Thoracic aorta (tissue), 2 donors: ENCODE data around the gene MYOD1. TPM values are rescaled to one million over a fixed set of nuclear protein-coding genes. Genes with fewer than 3 reads are reported as not detected.

Experiments
- ATAC-seq: fragments of 150-250 bp; one replicate; pipeline ENCODE4 v1.8.0; 2017; ENCODE audit warnings: low read depth; ENCODE audit not compliant: insufficient number of reproducible peaks, low FRiP score
- DNase-seq: peaks from one replicate; pipeline ENCODE4 v3.0.0-alpha.2; 2020; ENCODE audit warnings: low spot score
- H3K27ac ChIP-seq, 2 donors: fragments of 200-600 bp; sonication (generic); 1 replicate in 1 of 2; 2 replicates in 1 of 2; pipeline ENCODE4 v1.5.1; 2016; ENCODE audit warnings: mild to moderate bottlenecking in 2 of 2, moderate library complexity in 2 of 2
- H3K27me3 ChIP-seq: fragments of 200-600 bp; sonication (generic); replicated peaks from 2 replicates; pipeline ENCODE4 v1.6.0; 2016; ENCODE audit warnings: mild to moderate bottlenecking; ENCODE audit not compliant: insufficient read depth
- H3K36me3 ChIP-seq: fragments of 200-600 bp; sonication (generic); one replicate; pipeline ENCODE4 v1.5.1; 2016
- H3K4me1 ChIP-seq, 2 donors: fragments of 200-600 bp; sonication (generic); 1 replicate in 1 of 2; 2 replicates in 1 of 2; pipeline versions ENCODE4 v1.5.1 to v1.6.0; 2016; ENCODE audit warnings: low read depth in 2 of 2, mild to moderate bottlenecking in 1 of 2; ENCODE audit not compliant: control insufficient read depth in 1 of 2
- H3K4me3 ChIP-seq: fragments of 200-600 bp; sonication (generic); 2 replicates; pipeline ENCODE4 v1.5.1; 2016; ENCODE audit warnings: mild to moderate bottlenecking
- H3K9me3 ChIP-seq: fragments of 200-600 bp; sonication (generic); 2 replicates; pipeline ENCODE4 v1.5.1; 2016
- CTCF ChIP-seq: fragments of 200-600 bp; sonication (generic); IDR thresholded peaks from one replicate; pipeline ENCODE4 v1.5.1; 2019; ENCODE audit warnings: antibody characterized with exemption
- total RNA-seq, 2 donors: library from RNA; depleted of rRNA; stranded (reverse); fragments of >200 nt; gene quantifications; one replicate each; pipeline versions ENCODE4 v1.1.0 to v1.2.3, GENCODE V29; 2016

MYOD1 gene
- total RNA-seq, 2 donors from 2014 or later: not detected

DNA sequence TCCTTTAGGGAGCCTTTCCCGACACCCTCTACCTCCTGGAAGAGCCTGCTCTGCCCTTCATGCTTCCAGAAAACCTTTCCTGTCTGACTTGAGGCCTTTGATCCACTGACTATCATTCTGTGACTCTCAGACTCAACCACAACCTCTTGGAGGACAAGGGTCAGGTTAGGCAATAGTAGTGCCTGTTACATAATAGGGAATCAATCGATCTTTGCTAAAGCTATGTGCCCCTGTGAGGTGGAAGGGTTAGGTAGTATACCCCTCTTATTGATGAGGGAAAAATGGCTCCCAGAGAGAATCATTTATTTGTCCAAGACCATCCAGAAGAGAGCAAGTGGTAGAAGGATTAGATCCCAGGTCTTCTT is 31.4 kb downstream of the MYOD1 start:
- Histone ChIP-seq H3K9me3 (no peaks in the 10 kb centered on the region), H3K4me1 (no peaks in the 10 kb centered on the region), H3K27ac (no peak overlapping the region), H3K27me3 (no peaks in the 10 kb centered on the region), H3K36me3 (no peaks in the 10 kb centered on the region), H3K4me3 (no peak overlapping the region)
- no peak for ATAC-seq
- no peak for DNase-seq
- TF ChIP-seq CTCF: no peak

DNA sequence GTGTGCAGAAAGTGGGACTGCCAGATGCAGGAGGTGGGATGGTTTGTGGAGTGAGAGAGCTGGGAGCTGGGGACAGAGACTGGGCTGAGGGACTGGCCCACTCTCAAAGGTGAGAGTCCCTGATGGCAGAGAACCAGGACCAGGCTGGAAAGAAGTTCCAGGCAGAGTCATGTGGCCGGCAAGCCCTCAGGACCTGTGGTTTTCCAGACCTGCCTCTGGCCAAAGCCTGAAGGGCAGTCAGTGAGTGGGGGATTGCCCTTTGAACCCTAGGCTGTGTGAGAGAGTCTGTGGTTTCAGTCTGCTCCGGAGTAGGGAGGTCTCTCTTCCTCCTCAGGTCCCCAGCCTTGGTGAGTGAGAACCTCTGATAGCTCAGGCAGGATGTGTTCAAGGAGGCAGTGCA is 32.2 kb downstream of the MYOD1 start:
- ATAC-seq (no peak), DNase-seq (no peak)
- H3K9me3 ChIP-seq: no peaks in the 10 kb centered on the region
- H3K27ac ChIP-seq: no peak overlapping the region
- TF ChIP-seq CTCF: no peak
- H3K4me1 ChIP-seq: no peaks in the 10 kb centered on the region
- H3K27me3 ChIP-seq: no peaks in the 10 kb centered on the region
- H3K4me3 ChIP-seq: no peak overlapping the region
- H3K36me3 ChIP-seq: no peaks in the 10 kb centered on the region

DNA sequence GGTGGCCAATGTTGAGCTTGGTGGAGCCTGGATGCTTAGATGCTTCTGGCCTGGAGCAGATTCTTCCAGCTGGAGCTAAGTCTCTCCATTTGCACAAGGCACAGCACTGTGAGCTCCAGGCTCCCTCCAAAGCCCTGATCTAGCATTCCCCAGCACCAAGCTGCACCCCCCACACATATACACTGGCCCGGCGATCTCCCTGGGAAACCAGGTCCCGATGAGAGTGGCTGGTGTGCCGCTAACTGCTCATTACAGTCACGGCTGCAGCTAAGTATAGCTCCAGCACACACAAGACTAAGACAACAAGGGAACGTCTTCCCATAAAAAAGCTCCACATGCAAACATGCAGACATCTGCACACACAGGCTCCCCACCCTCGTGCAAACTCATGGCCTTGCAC is 32.8 kb downstream of the MYOD1 start:
- Histone ChIP-seq H3K4me3 (no peak overlapping the region), H3K4me1 (no peaks in the 10 kb centered on the region), H3K27ac (no peak overlapping the region), H3K36me3 (no peaks in the 10 kb centered on the region), H3K27me3 (no peaks in the 10 kb centered on the region), H3K9me3 (no peaks in the 10 kb centered on the region)
- DNase-seq: no peak
- no peak for ATAC-seq
- no peak for TF ChIP-seq CTCF

DNA sequence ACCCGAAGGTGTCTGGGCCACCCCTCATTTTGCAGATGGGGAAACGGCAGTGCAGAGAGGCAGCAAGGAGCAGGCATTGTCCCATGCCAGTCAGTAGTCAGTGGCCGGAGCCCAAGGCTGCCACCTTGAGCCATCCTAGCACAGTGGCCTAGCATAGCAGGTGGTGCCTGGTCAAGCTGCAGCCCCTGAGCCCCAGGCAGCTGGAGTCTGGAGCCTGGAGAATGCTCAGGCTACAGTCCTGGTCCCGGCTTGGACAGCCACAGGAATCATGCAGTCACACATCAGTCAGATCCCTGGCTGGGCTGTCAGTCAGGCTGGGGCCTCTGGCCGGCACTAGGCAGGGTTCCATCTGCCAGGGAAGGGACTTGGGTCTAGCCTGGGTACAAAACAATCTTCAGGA is 33.8 kb downstream of the MYOD1 start:
- no peak overlapping the region for H3K27ac ChIP-seq
- no peaks in the 10 kb centered on the region for H3K27me3 ChIP-seq
- H3K4me1 ChIP-seq: no peaks in the 10 kb centered on the region
- no peak overlapping the region for H3K4me3 ChIP-seq
- no peak for ATAC-seq
- H3K9me3 ChIP-seq: no peaks in the 10 kb centered on the region
- H3K36me3 ChIP-seq: no peaks in the 10 kb centered on the region
- TF ChIP-seq CTCF: no peak
- no peak for DNase-seq

DNA sequence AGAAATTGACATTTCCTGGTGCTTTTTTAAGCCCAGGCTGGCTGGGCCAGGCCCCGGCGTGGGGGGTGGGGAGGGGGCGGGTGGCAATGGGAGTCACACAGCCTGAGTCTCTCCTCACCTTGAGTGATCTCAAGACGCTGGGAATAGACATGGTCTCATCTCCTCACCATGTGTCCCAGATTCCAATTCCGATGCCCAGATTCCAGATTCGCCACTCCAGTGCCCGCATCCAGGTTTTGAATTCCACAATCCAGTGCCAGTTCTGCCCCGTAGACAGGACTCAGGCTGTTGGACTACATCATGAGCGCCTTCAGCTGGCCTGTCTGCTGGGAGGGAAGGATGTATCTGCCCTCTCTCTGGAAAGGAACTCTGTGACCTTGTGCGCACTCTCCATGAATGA is 34.3 kb downstream of the MYOD1 start:
- Histone ChIP-seq H3K27me3 (no peaks in the 10 kb centered on the region), H3K9me3 (no peaks in the 10 kb centered on the region), H3K4me3 (no peak overlapping the region), H3K36me3 (no peaks in the 10 kb centered on the region), H3K27ac (no peak overlapping the region), H3K4me1 (no peaks in the 10 kb centered on the region)
- ATAC-seq (no peak), DNase-seq (no peak)
- no peak for TF ChIP-seq CTCF
